HepG2 (cell line): ENCODE results near the gene BTD. TPM values are rescaled to one million over a fixed set of nuclear protein-coding genes. Genes with fewer than 3 reads are reported as not detected.

ENCODE experiments used
- ARID2 ChIP-seq: sonication (generic); formaldehyde crosslinking; IDR thresholded peaks from 2 replicates; pipeline ENCODE4 v1.8.1; 2022; ENCODE audit warnings: mild to moderate bottlenecking, missing genetic modification reagents, borderline replicate concordance
- CREB1 ChIP-seq, 2 experiments: fragments of 450-650 bp in 1 of 2; IDR thresholded peaks; 2 replicates each; pipeline ENCODE4 v1.6.1; 2016 to 2017; ENCODE audit warnings: control low read depth in 1 of 2, mild to moderate bottlenecking in 1 of 2, missing compliant biosample characterization in 1 of 2, missing genetic modification characterization in 1 of 2
- CSRNP1 ChIP-seq: sonication (generic); formaldehyde crosslinking; IDR thresholded peaks from 2 replicates; pipeline ENCODE4 v1.8.1; 2023; ENCODE audit warnings: mild to moderate bottlenecking, missing genetic modification reagents
- ESRRA ChIP-seq: sonication (generic); formaldehyde crosslinking; IDR thresholded peaks from 2 replicates; pipeline ENCODE4 v1.5.1; 2020; ENCODE audit warnings: mild to moderate bottlenecking, low read depth, missing genetic modification reagents
- FOXO4 ChIP-seq: sonication (generic); formaldehyde crosslinking; conservative IDR thresholded peaks from 2 replicates; pipeline ENCODE4 v1.8.1; 2023; ENCODE audit warnings: missing genetic modification reagents
- NCOA2 ChIP-seq: sonication (generic); formaldehyde crosslinking; IDR thresholded peaks from 2 replicates; pipeline ENCODE4 v1.8.0; 2022; ENCODE audit warnings: inconsistent platforms
- PATZ1 ChIP-seq: sonication (generic); formaldehyde crosslinking; IDR thresholded peaks from 2 replicates; pipeline ENCODE4 v1.4.0; 2020; ENCODE audit warnings: missing genetic modification reagents
- PAXIP1 ChIP-seq: sonication (generic); formaldehyde crosslinking; conservative IDR thresholded peaks from 2 replicates; pipeline ENCODE4 v1.4.0; 2020; ENCODE audit warnings: mild to moderate bottlenecking, missing genetic modification reagents, moderate library complexity
- POGZ ChIP-seq: sonication (generic); formaldehyde crosslinking; IDR thresholded peaks from 2 replicates; pipeline ENCODE4 v1.4.0; 2020; ENCODE audit warnings: mild to moderate bottlenecking, missing genetic modification reagents
- RARA ChIP-seq: IDR thresholded peaks from 2 replicates; pipeline ENCODE4 v1.6.1; 2016; ENCODE audit warnings: missing genetic modification reagents, missing compliant biosample characterization
- SMYD3 ChIP-seq: sonication (generic); formaldehyde crosslinking; IDR thresholded peaks from 2 replicates; pipeline ENCODE4 v1.8.1; 2023; ENCODE audit warnings: mild to moderate bottlenecking, missing genetic modification reagents
- SOX13 ChIP-seq, 3 experiments: fragments of 450-650 bp in 1 of 3; sonication (generic) in 1 of 3; formaldehyde crosslinking in 1 of 3; IDR thresholded peaks in 2 of 3; conservative IDR thresholded peaks in 1 of 3; 2 replicates each; pipeline versions ENCODE4 v1.5.0 to v1.6.1; 2016 to 2020; ENCODE audit warnings: antibody characterized with exemption in 1 of 3, mild to moderate bottlenecking in 1 of 3, missing compliant biosample characterization in 1 of 3, missing genetic modification reagents in 1 of 3, moderate library complexity in 1 of 3
- ZNF329 ChIP-seq: sonication (generic); formaldehyde crosslinking; IDR thresholded peaks from 2 replicates; pipeline ENCODE4 v1.9.0; 2021; ENCODE audit warnings: low read depth, mild to moderate bottlenecking, missing genetic modification reagents
- ZNF333 ChIP-seq: sonication (generic); formaldehyde crosslinking; IDR thresholded peaks from 2 replicates; pipeline ENCODE4 v1.4.0; 2020; ENCODE audit warnings: mild to moderate bottlenecking, missing genetic modification reagents, borderline replicate concordance
- ZNF567 ChIP-seq: sonication (generic); formaldehyde crosslinking; IDR thresholded peaks from 2 replicates; pipeline ENCODE4 v1.8.1; 2023; ENCODE audit warnings: mild to moderate bottlenecking, missing genetic modification reagents, borderline replicate concordance
- ZNF572 ChIP-seq: sonication (generic); formaldehyde crosslinking; IDR thresholded peaks from 2 replicates; pipeline ENCODE4 v1.5.1; 2020; ENCODE audit warnings: mild to moderate bottlenecking, missing genetic modification reagents
- ZNF615 ChIP-seq: sonication (generic); formaldehyde crosslinking; IDR thresholded peaks from 2 replicates; pipeline ENCODE4 v1.5.0; 2020; ENCODE audit warnings: mild to moderate bottlenecking, missing genetic modification reagents, borderline replicate concordance
- ZNF674 ChIP-seq: sonication (generic); formaldehyde crosslinking; IDR thresholded peaks from 2 replicates; pipeline ENCODE4 v1.5.0; 2020; ENCODE audit warnings: low read depth, mild to moderate bottlenecking, missing genetic modification reagents
- ZNF761 ChIP-seq: sonication (generic); formaldehyde crosslinking; conservative IDR thresholded peaks from 2 replicates; pipeline ENCODE4 v1.4.0; 2020; ENCODE audit warnings: mild to moderate bottlenecking, missing genetic modification reagents
- polyA plus RNA-seq, 8 experiments: library from polyadenylated mRNA; depleted of rRNA in 3 of 8; stranded (reverse) in 7 of 8; unstranded in 1 of 8; fragments of >200 nt; fragmentation: Illumina TruSeq in 4 of 8; extraction: Trizol in 4 of 8; gene quantifications; 2 replicates each; pipeline versions ENCODE4 v1.2.1 to v1.2.3, GENCODE V29; 2011 to 2016; ENCODE audit warnings: low read depth in 4 of 8, missing spikeins in 1 of 8, mixed read lengths in 1 of 8; ENCODE audit not compliant: insufficient read depth in 1 of 8
- total RNA-seq, 5 experiments: library from RNA; depleted of rRNA; stranded (reverse); fragments of >200 nt; fragmentation: Illumina TruSeq; extraction: Trizol; gene quantifications; 2 replicates each; pipeline ENCODE4 v1.2.3, GENCODE V29; 2016; ENCODE audit warnings: low read depth in 1 of 5

BTD gene
- total and polyA plus RNA-seq, 2 of the 13 experiments (the other 11 are each of a cell fraction or from before 2014, with no cell fraction given) = 15.7 to 35.5 TPM

GRCh38 chr3:15553749-15554148 lies 47.8 kb upstream of the BTD start (continued):
- 0 out of 2 replicates have a peak, but pooled peaks have one; percentile 31 for TF ChIP-seq PAXIP1 (CRISPR knock-in tag)
- no peak for TF ChIP-seq SMYD3 (CRISPR knock-in tag)
- no peak for TF ChIP-seq ZNF329
- no peak for TF ChIP-seq CREB1 (IDR thresholded peaks at IDR 0.05)
- TF ChIP-seq CREB1 (CRISPR knock-in tag; IDR thresholded peaks at IDR 0.05) = 0 out of 2 replicates have a peak, but pooled peaks have one; percentile 19
- no peak for TF ChIP-seq SOX13 (IDR thresholded peaks at IDR 0.05)
- peak in 1 of 2 experiments; percentile 43; a peak in 1 of 4 replicates for TF ChIP-seq SOX13 (CRISPR knock-in tag; conservative IDR thresholded peaks at IDR 0.05 in 1 of 2, IDR thresholded peaks at IDR 0.05 in 1 of 2)
- TF ChIP-seq ESRRA = peak; percentile 91
- no peak for TF ChIP-seq ZNF572
- no peak for TF ChIP-seq ZNF674 (CRISPR knock-in tag)
- no peak for TF ChIP-seq CSRNP1 (CRISPR knock-in tag)
- TF ChIP-seq ZNF761 (CRISPR knock-in tag) = no peak
- peak; percentile 19 for TF ChIP-seq RARA (CRISPR knock-in tag)
- TF ChIP-seq NCOA2 = no peak
- TF ChIP-seq ZNF333 = no peak
- TF ChIP-seq ZNF567 (CRISPR knock-in tag) = no peak
- peak; percentile 25; the same call in 1 of the 2 replicates for TF ChIP-seq PATZ1 (CRISPR knock-in tag)
- no peak for TF ChIP-seq ARID2 (CRISPR knock-in tag)
- no peak for TF ChIP-seq ZNF615
- 0 out of 2 replicates have a peak, but pooled peaks have one; percentile 45 for TF ChIP-seq POGZ (CRISPR knock-in tag)
- TF ChIP-seq FOXO4 = no peak
